ENCODE data around the gene MAP3K2. TPM values are rescaled to one million over a fixed set of nuclear protein-coding genes. Genes with fewer than 3 reads are reported as not detected.

The MAP3K2 gene, protein sequence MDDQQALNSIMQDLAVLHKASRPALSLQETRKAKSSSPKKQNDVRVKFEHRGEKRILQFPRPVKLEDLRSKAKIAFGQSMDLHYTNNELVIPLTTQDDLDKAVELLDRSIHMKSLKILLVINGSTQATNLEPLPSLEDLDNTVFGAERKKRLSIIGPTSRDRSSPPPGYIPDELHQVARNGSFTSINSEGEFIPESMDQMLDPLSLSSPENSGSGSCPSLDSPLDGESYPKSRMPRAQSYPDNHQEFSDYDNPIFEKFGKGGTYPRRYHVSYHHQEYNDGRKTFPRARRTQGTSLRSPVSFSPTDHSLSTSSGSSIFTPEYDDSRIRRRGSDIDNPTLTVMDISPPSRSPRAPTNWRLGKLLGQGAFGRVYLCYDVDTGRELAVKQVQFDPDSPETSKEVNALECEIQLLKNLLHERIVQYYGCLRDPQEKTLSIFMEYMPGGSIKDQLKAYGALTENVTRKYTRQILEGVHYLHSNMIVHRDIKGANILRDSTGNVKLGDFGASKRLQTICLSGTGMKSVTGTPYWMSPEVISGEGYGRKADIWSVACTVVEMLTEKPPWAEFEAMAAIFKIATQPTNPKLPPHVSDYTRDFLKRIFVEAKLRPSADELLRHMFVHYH
- 10 to 100 TPM; 33.8 to 46.4 (median 39.4) TPM for total RNA-seq

DNA sequence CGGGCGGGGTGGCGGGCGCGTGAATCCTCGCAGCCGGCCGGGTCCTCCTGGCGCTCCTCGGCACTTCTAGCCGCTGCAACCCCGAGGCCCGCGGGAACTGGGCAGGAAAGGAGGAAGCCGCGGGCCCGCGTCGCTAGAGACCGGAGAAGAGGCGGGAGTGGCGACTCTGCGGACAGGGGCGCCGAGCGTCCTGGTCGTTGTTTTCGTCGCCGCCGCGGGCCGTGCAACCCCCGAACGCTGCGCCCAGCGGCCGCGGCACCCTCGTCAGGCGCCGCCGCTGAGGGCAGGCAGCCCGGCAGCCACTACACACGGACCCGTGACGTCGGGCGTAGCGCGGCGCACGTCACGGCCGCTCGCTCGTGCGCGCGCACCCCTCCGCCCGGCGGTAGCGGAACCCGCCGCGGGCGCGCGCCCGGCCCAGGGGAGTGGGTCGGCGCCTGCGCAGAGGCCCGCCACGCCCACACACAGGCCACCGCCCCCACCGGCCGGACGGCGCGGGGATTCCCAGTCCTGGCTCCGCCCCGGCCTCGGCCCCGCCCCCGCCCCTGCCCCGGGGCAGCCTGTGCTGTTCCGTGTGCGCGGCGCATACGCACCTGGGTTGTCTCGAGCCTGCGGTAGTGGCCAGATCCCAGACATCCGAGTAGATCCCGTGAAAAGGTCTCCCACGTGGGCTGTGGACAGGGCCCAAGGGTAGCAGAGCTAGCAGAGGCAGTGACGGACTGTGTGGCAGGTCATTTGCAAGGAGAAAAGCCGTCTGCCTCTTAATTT lies at the start of gene MAP3K2:
MAP3K2 (minus strand) TSS at position 321 of the 768 bp plus-strand sequence. CDS start 44,846 bp downstream, outside the sequence.
- no peaks in the 10 kb centered on the region for H3K36me3 ChIP-seq
- peaks cover 35 to 40% of the 10 kb centered on the region in 2 donors for H3K4me1 ChIP-seq
- in situ Hi-C loops (cut with MboI; ENCODE audit: low sequenced_read_pairs in 4 of 4) = loop anchor here in 1 of 4 donors (25.0 kb wide), 1 partner anchor 301 kb away; no protein-coding TSS in a partner anchor
- no peaks in the 10 kb centered on the region for H3K9me3 ChIP-seq
- H3K27me3 ChIP-seq = no peaks in the 10 kb centered on the region
- ATAC-seq (peak; percentile 82 to 84), DNase-seq (peak; percentile 94 to 98)
- H3K4me3 ChIP-seq = peak within 1 kb of the TSS; percentile 77 to 97 (median 94)
- H3K27ac ChIP-seq = peak within 1 kb of the TSS; percentile 99 to 100 (median 100)
- TF ChIP-seq, protein P1, sequence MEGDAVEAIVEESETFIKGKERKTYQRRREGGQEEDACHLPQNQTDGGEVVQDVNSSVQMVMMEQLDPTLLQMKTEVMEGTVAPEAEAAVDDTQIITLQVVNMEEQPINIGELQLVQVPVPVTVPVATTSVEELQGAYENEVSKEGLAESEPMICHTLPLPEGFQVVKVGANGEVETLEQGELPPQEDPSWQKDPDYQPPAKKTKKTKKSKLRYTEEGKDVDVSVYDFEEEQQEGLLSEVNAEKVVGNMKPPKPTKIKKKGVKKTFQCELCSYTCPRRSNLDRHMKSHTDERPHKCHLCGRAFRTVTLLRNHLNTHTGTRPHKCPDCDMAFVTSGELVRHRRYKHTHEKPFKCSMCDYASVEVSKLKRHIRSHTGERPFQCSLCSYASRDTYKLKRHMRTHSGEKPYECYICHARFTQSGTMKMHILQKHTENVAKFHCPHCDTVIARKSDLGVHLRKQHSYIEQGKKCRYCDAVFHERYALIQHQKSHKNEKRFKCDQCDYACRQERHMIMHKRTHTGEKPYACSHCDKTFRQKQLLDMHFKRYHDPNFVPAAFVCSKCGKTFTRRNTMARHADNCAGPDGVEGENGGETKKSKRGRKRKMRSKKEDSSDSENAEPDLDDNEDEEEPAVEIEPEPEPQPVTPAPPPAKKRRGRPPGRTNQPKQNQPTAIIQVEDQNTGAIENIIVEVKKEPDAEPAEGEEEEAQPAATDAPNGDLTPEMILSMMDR (IDR thresholded peaks at IDR 0.05 in 4 of 5, conservative IDR thresholded peaks at IDR 0.05 in 1 of 5) = peak in 1 of 5 experiments; percentile 11
- peak; percentile 97 to 99 for TF ChIP-seq POLR2A (IDR thresholded peaks at IDR 0.05)
- intact Hi-C loops (cut with DNase I; ENCODE audit: low total_unique reads) = loop anchor here (1.0 to 10.0 kb wide), 5 partner anchors 19 to 323 kb away; partner anchors contain the start of genes IWS1 and SFT2D3

DNA sequence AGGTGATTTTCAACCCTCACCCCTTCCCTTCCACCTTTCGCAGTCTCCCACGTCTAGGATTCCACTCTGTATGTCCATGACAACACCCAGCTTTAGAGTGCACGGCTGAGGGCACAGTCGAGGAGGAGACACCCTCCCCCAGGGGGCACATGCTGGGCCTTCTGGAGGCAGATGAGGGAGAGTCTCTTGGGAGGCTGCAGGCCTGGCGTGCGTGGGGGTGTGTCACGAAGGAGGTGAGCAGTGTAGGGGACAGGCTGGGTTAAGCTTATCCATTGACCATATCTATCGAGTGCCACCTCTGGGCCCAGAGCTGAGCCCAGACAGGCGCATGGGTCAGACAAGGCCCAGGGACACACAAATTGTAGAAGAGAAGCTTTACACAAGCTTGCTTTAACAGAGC lies 49.3 kb upstream of the MAP3K2 start:
- H3K27me3 ChIP-seq = no peaks in the 10 kb centered on the region
- H3K9me3 ChIP-seq = no peaks in the 10 kb centered on the region
- DNase-seq (no peak), ATAC-seq (no peak)
- no peak overlapping the region for H3K4me3 ChIP-seq
- intact Hi-C loops (cut with DNase I; ENCODE audit: low total_unique reads) = no loop called here
- no peak overlapping the region for H3K27ac ChIP-seq
- in situ Hi-C loops (cut with MboI; ENCODE audit: low sequenced_read_pairs in 4 of 4) = no loop called here
- no peaks in the 10 kb centered on the region for H3K4me1 ChIP-seq
- H3K36me3 ChIP-seq = no peaks in the 10 kb centered on the region
- TF ChIP-seq POLR2A (IDR thresholded peaks at IDR 0.05) = no peak

DNA sequence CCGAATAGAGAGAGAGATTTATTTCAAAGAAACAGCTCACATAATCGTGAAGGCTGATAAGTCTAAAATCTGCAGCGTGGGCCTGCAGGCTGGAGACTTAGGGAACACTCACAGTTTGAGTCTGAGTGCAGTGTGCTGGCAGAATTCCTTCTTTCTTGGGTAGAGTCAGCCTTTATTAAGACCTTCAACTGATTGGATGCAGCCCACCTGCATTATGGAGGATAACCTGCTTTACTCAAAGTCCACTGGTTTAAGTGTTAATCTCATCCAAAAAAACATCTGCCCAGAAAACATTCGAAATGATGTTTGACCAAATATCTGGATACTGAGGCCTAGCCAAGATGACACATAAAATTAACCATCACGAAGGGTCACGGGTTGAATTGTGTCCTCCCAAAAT lies 46.7 kb upstream of the MAP3K2 start:
- intact Hi-C loops (cut with DNase I; ENCODE audit: low total_unique reads) = no loop called here

DNA sequence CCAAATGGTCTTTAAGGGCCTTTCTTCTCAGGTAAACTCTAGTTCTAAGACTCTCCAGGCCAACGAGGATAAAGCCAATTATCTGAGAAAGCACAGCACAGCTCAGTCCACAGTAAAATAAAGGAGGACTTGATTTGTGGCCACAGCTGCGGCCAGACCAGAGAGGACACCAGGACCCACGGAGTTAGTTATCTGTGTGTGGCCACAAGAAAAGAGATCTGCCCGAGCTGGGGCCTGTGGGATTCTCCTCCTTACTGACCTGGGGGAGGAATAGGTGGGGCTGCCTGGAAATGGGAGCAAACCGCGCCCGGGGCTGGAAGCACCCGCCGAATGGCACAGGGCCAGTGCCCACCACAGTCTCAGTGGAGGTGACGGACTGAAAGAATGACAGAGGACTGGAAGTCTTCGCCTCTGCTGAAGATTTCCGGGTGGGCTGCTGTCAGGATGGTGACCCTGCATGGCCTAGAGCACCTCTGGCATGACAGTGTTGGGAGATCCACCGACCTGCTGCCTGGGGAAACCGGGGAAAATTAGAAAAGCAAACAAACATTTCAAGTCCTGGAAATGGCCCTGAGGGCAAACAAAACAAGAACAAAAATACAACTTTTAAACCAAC lies 43.7 kb upstream of the MAP3K2 start:
- no peak overlapping the region for H3K27ac ChIP-seq
- no peak overlapping the region for H3K4me3 ChIP-seq
- H3K36me3 ChIP-seq = no peaks in the 10 kb centered on the region
- intact Hi-C loops (cut with DNase I; ENCODE audit: low total_unique reads) = no loop called here
- TF ChIP-seq, protein P1 (IDR thresholded peaks at IDR 0.05 in 4 of 5, conservative IDR thresholded peaks at IDR 0.05 in 1 of 5) = no peak
- TF ChIP-seq POLR2A (IDR thresholded peaks at IDR 0.05) = no peak
- ATAC-seq (no peak), DNase-seq (no peak)
- no peaks in the 10 kb centered on the region for H3K4me1 ChIP-seq
- in situ Hi-C loops (cut with MboI; ENCODE audit: low sequenced_read_pairs in 4 of 4) = no loop called here
- H3K27me3 ChIP-seq = no peaks in the 10 kb centered on the region
- H3K9me3 ChIP-seq = no peaks in the 10 kb centered on the region

More for the DNA sequence above, 46.7 kb upstream of the MAP3K2 start:
- in situ Hi-C loops (cut with MboI; ENCODE audit: low sequenced_read_pairs in 4 of 4) = no loop called here
- Histone ChIP-seq H3K27ac (no peak overlapping the region), H3K27me3 (no peaks in the 10 kb centered on the region), H3K36me3 (no peaks in the 10 kb centered on the region), H3K9me3 (no peaks in the 10 kb centered on the region), H3K4me1 (no peaks in the 10 kb centered on the region), H3K4me3 (no peak overlapping the region)
- no peak for ATAC-seq
- TF ChIP-seq POLR2A (IDR thresholded peaks at IDR 0.05) = no peak
- TF ChIP-seq, protein P1 (IDR thresholded peaks at IDR 0.05 in 4 of 5, conservative IDR thresholded peaks at IDR 0.05 in 1 of 5) = no peak
- no peak for DNase-seq

All from gastrocnemius medialis (tissue), 4 donors.